Activated naive CD8-positive, alpha-beta T cell treated with anti-CD3 and anti-CD28 coated beads, Interleukin-2, amount 50 U/mL, for 24 hours (primary cell): ENCODE results near the gene CELSR2.

Source experiments
- ATAC-seq: fragments of 150-1000 bp; cut with Tn5 transposase; one replicate; pipeline ENCODE4 v1.10.0; 2021
- DNase-seq: peaks from one replicate; pipeline ENCODE4 v3.0.0; 2021
- H3K27ac Mint-ChIP-seq: one replicate; pipeline ENCODE4 v1.8.0; 2021; ENCODE audit warnings: mild to moderate bottlenecking, mixed read lengths
- H3K27me3 Mint-ChIP-seq: one replicate; pipeline ENCODE4 v1.8.0; 2021; ENCODE audit warnings: mixed read lengths
- H3K36me3 Mint-ChIP-seq: one replicate; pipeline ENCODE4 v1.8.0; 2021; ENCODE audit warnings: low read depth, mixed read lengths
- H3K4me1 Mint-ChIP-seq: one replicate; pipeline ENCODE4 v1.8.0; 2021; ENCODE audit warnings: mixed read lengths
- H3K4me3 Mint-ChIP-seq: one replicate; pipeline ENCODE4 v1.8.0; 2021; ENCODE audit warnings: mild to moderate bottlenecking, moderate library complexity, mixed read lengths
- H3K9me3 Mint-ChIP-seq: one replicate; pipeline ENCODE4 v1.8.0; 2021; ENCODE audit warnings: mixed read lengths

Gene CELSR2

GRCh38 chr1:109253803-109254620 lies 4.7 kb downstream of the CELSR2 start:
- peaks cover 3% of the 10 kb centered on the region for H3K4me1 Mint-ChIP-seq
- ATAC-seq (no peak), DNase-seq (no peak)
- H3K4me3 Mint-ChIP-seq = no peak overlapping the region
- no peaks in the 10 kb centered on the region for H3K9me3 Mint-ChIP-seq
- no peak overlapping the region for H3K27ac Mint-ChIP-seq
- no peaks in the 10 kb centered on the region for H3K36me3 Mint-ChIP-seq
- no peaks in the 10 kb centered on the region for H3K27me3 Mint-ChIP-seq

GRCh38 chr1:109254621-109255096 lies 5.3 kb downstream of the CELSR2 start:
- no peaks in the 10 kb centered on the region for H3K4me1 Mint-ChIP-seq
- H3K4me3 Mint-ChIP-seq = no peak overlapping the region
- DNase-seq (no peak), ATAC-seq (no peak)
- H3K27me3 Mint-ChIP-seq = no peaks in the 10 kb centered on the region
- H3K36me3 Mint-ChIP-seq = no peaks in the 10 kb centered on the region
- H3K9me3 Mint-ChIP-seq = no peaks in the 10 kb centered on the region
- no peak overlapping the region for H3K27ac Mint-ChIP-seq

GRCh38 chr1:109255097-109255651 lies 5.8 kb downstream of the CELSR2 start:
- no peaks in the 10 kb centered on the region for H3K9me3 Mint-ChIP-seq
- H3K4me1 Mint-ChIP-seq = no peaks in the 10 kb centered on the region
- ATAC-seq = no peak

GRCh38 chr1:109255678-109256077 lies 6.3 kb downstream of the CELSR2 start:
- Mint-ChIP-seq H3K36me3 (no peaks in the 10 kb centered on the region), H3K4me3 (no peak overlapping the region), H3K4me1 (no peaks in the 10 kb centered on the region), H3K27me3 (no peaks in the 10 kb centered on the region), H3K9me3 (no peaks in the 10 kb centered on the region), H3K27ac (no peak overlapping the region)
- DNase-seq (no peak), ATAC-seq (no peak)

More at GRCh38 chr1:109255097-109255651, 5.8 kb downstream of the CELSR2 start:
- Mint-ChIP-seq H3K27ac (no peak overlapping the region), H3K36me3 (no peaks in the 10 kb centered on the region), H3K4me3 (no peak overlapping the region), H3K27me3 (no peaks in the 10 kb centered on the region)
- DNase-seq = no peak

- ATAC-seq (no peak), DNase-seq (no peak)
- Mint-ChIP-seq H3K4me3 (no peak overlapping the region), H3K9me3 (no peaks in the 10 kb centered on the region), H3K4me1 (no peaks in the 10 kb centered on the region), H3K27ac (no peak overlapping the region), H3K27me3 (no peaks in the 10 kb centered on the region), H3K36me3 (no peaks in the 10 kb centered on the region)
Measured at GRCh38 chr1:109256085-109256484, 6.7 kb downstream of the CELSR2 start.

GRCh38 chr1:109256971-109257681 lies 7.8 kb downstream of the CELSR2 start:
- no peak for ATAC-seq
- Mint-ChIP-seq H3K4me3 (no peak overlapping the region), H3K36me3 (no peaks in the 10 kb centered on the region), H3K27me3 (no peaks in the 10 kb centered on the region), H3K27ac (no peak overlapping the region), H3K4me1 (no peaks in the 10 kb centered on the region), H3K9me3 (no peaks in the 10 kb centered on the region)
- DNase-seq = no peak

GRCh38 chr1:109257682-109258421 lies 8.5 kb downstream of the CELSR2 start:
- H3K27ac Mint-ChIP-seq = no peak overlapping the region

GRCh38 chr1:109258481-109259466 lies 9.4 kb downstream of the CELSR2 start:
- Mint-ChIP-seq H3K9me3 (no peaks in the 10 kb centered on the region), H3K27ac (no peak overlapping the region), H3K4me3 (no peak overlapping the region), H3K27me3 (peaks cover 2% of the 10 kb centered on the region), H3K36me3 (no peaks in the 10 kb centered on the region), H3K4me1 (peaks cover 3% of the 10 kb centered on the region)
- no peak for DNase-seq
- ATAC-seq = no peak

More at GRCh38 chr1:109257682-109258421, 8.5 kb downstream of the CELSR2 start:
- Mint-ChIP-seq H3K36me3 (no peaks in the 10 kb centered on the region), H3K9me3 (no peaks in the 10 kb centered on the region), H3K27me3 (no peaks in the 10 kb centered on the region), H3K4me1 (no peaks in the 10 kb centered on the region), H3K4me3 (no peak overlapping the region)
- ATAC-seq = no peak
- DNase-seq = no peak

GRCh38 chr1:109259674-109260557 lies 10.6 kb downstream of the CELSR2 start:
- no peak overlapping the region for H3K4me3 Mint-ChIP-seq
- no peaks in the 10 kb centered on the region for H3K36me3 Mint-ChIP-seq
- H3K9me3 Mint-ChIP-seq = no peaks in the 10 kb centered on the region
- H3K27me3 Mint-ChIP-seq = peaks cover 2% of the 10 kb centered on the region
- no peak for DNase-seq
- no peak for ATAC-seq
- H3K4me1 Mint-ChIP-seq = peaks cover 3% of the 10 kb centered on the region
- no peak overlapping the region for H3K27ac Mint-ChIP-seq

- Mint-ChIP-seq H3K4me3 (no peak overlapping the region), H3K9me3 (no peaks in the 10 kb centered on the region), H3K36me3 (no peaks in the 10 kb centered on the region), H3K27me3 (peaks cover 2% of the 10 kb centered on the region), H3K27ac (no peak overlapping the region), H3K4me1 (peaks cover 3% of the 10 kb centered on the region)
- ATAC-seq (no peak), DNase-seq (no peak)
Measured at GRCh38 chr1:109261006-109261405, 11.7 kb downstream of the CELSR2 start.

GRCh38 chr1:109261578-109261977 lies 12.2 kb downstream of the CELSR2 start:
- Mint-ChIP-seq H3K4me3 (no peak overlapping the region), H3K27ac (no peak overlapping the region), H3K27me3 (peaks cover 2% of the 10 kb centered on the region), H3K4me1 (peaks cover 3% of the 10 kb centered on the region), H3K36me3 (no peaks in the 10 kb centered on the region), H3K9me3 (no peaks in the 10 kb centered on the region)
- DNase-seq (no peak), ATAC-seq (no peak)

- H3K36me3 Mint-ChIP-seq = no peaks in the 10 kb centered on the region
- peaks cover 2% of the 10 kb centered on the region for H3K27me3 Mint-ChIP-seq
- no peak overlapping the region for H3K27ac Mint-ChIP-seq
- no peak overlapping the region for H3K4me3 Mint-ChIP-seq
- DNase-seq = no peak
- ATAC-seq = no peak
- no peaks in the 10 kb centered on the region for H3K9me3 Mint-ChIP-seq
- H3K4me1 Mint-ChIP-seq = peaks cover 3% of the 10 kb centered on the region
Measured at GRCh38 chr1:109262231-109263055, 13.1 kb downstream of the CELSR2 start.
